Measurements from ENCODE around the gene OR52W1. TPM values are rescaled to one million over a fixed set of nuclear protein-coding genes. Genes with fewer than 3 reads are reported as not detected.

Gene OR52W1
- polyA plus RNA-seq, 1 of the 3 experiments (the other 2 are of a cell fraction) = not detected

DNA sequence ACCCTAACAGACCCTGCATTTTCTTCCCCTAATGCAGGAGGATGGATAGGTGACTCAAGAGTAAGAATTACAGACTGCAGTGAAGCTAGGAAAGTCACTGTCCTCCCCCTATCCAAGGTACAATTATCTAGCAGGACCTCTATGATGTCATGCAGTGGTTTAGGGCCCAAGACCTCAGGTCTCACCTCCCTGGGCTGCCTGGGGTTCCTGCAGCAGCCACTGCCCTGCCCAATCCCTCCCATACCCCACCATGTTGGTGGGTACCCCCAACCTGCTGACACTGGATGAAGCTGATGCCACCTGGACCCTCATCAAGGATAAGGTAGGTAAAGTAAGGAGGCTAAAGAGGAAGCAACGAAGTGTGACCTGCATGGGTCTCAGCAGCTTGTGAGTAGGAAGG lies 6.3 kb downstream of the OR52W1 start, which contains the start of gene C11orf42:
TSS of gene C11orf42 (plus strand) at position 192 of the 400 bp plus-strand sequence. CDS start at position 251, 59 bp downstream.
- WGBS (ENCODE audit: low lambda C conversion rate) = 84% methylated on average over 1 of the region's 1 CpG
- no peak within 1 kb of the TSS for H2AFZ ChIP-seq (ENCODE audit: low read depth)
- H3K9me2 ChIP-seq = no peaks in the 10 kb centered on the region
- no peaks in the 10 kb centered on the region for H4K20me1 ChIP-seq (ENCODE audit: insufficient read depth)
- no peaks in the 10 kb centered on the region for H3F3A ChIP-seq (replicated peaks; ENCODE audit: insufficient read depth)
- no peaks in the 10 kb centered on the region for H3K27me3 ChIP-seq (ENCODE audit: insufficient read depth)
- no peak within 1 kb of the TSS for H3K4me3 ChIP-seq (ENCODE audit: low read depth in 2 of 2, low read length in 1 of 2)
- no peaks in the 10 kb centered on the region for H3K9me3 ChIP-seq
- H3K4me2 ChIP-seq = no peak within 1 kb of the TSS
- ChIA-PET CTCF (interaction anchor here (1.2 kb wide), 1 partner anchor 149 kb away, joined by 4 read pairs; no protein-coding TSS in a partner anchor), POLR2A (no interaction called here)
- H3K79me2 ChIP-seq (ENCODE audit: insufficient read depth) = no peaks in the 10 kb centered on the region
- no peak within 1 kb of the TSS for H3K27ac ChIP-seq (ENCODE audit: low read depth in 2 of 2, low read length in 1 of 2)
- no peak for DNase-seq
- H3K9ac ChIP-seq = no peak within 1 kb of the TSS
- H3K4me1 ChIP-seq (ENCODE audit: control insufficient read depth in 1 of 2, insufficient read depth in 2 of 2, low read depth in 1 of 2, low read length in 1 of 2) = no peaks in the 10 kb centered on the region
- no peak for TF ChIP-seq RXRA (IDR thresholded peaks at IDR 0.05; ENCODE audit: borderline replicate concordance, low read depth)
- TF ChIP-seq RFX5 (IDR thresholded peaks at IDR 0.05; ENCODE audit: low read length) = no peak
- no peak for TF ChIP-seq EP300 (IDR thresholded peaks at IDR 0.05; ENCODE audit: borderline replicate concordance in 1 of 2, low read depth in 1 of 2, low read length in 1 of 2)
- peaks cover 6 to 20% of the 10 kb centered on the region in 2 experiments for H3K36me3 ChIP-seq (replicated peaks in 1 of 2; ENCODE audit: control insufficient read depth in 1 of 2, insufficient read depth in 2 of 2, low read length in 1 of 2)

DNA sequence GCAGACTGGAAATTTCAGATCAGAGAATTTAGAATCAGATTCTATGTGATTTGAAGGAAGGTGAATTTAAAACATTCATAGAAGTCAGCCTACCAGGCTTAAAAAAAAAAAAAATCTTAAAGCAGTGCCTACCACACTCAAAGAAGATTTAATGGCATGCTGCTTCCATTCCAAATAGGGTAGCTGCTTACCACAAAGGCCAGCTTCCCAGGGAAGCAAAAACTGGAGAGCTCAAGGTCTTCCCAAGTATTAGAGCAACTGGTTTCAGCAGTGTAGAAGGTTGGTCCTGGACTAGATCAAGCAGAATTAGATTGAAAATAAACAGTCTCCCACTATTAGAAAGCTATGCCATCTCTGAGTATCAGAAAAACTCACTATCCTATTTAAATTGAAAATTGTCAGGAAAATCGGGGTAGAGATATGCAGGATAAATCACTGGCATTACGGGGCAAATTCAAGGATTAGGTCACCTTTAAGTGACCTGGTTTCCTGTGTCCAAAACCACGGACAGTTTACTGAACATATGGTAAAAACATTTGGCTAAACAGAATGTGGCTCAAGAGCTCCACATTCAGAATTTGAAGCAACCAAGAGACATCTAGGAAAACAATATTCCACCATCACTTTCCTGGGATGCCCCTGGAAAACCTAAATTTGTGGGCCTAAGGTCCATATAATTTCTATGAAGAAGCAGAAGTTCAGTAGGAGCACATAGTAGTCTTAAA lies 7.6 kb downstream of the OR52W1 start:
- Histone ChIP-seq H3K4me2 (no peak overlapping the region), H4K20me1 (ENCODE audit: insufficient read depth) (no peaks in the 10 kb centered on the region), H3K79me2 (ENCODE audit: insufficient read depth) (no peaks in the 10 kb centered on the region), H3K4me3 (ENCODE audit: low read depth in 2 of 2, low read length in 1 of 2) (no peak overlapping the region), H2AFZ (ENCODE audit: low read depth) (no peak overlapping the region), H3K27ac (ENCODE audit: low read depth in 2 of 2, low read length in 1 of 2) (no peak overlapping the region), H3K36me3 (replicated peaks in 1 of 2; ENCODE audit: control insufficient read depth in 1 of 2, insufficient read depth in 2 of 2, low read length in 1 of 2) (peaks cover 6 to 31% of the 10 kb centered on the region in 2 experiments), H3K9ac (no peak overlapping the region), H3K9me3 (no peaks in the 10 kb centered on the region), H3K9me2 (no peaks in the 10 kb centered on the region), H3F3A (replicated peaks; ENCODE audit: insufficient read depth) (no peaks in the 10 kb centered on the region), H3K27me3 (ENCODE audit: insufficient read depth) (no peaks in the 10 kb centered on the region), H3K4me1 (ENCODE audit: control insufficient read depth in 1 of 2, insufficient read depth in 2 of 2, low read depth in 1 of 2, low read length in 1 of 2) (no peaks in the 10 kb centered on the region)
- WGBS (ENCODE audit: low lambda C conversion rate) = 89% methylated on average over 3 of the region's 3 CpGs
- DNase-seq = no peak
- POLR2A ChIA-PET = no interaction called here
- CTCF ChIA-PET = interaction anchor here (1.2 kb wide), 1 partner anchor 147 kb away, joined by 4 read pairs; no protein-coding TSS in a partner anchor
- TF ChIP-seq FOSL2 (IDR thresholded peaks at IDR 0.05; ENCODE audit: borderline replicate concordance, low read depth) (no peak), GABPA (IDR thresholded peaks at IDR 0.05; ENCODE audit: low read depth) (no peak), MXI1 (IDR thresholded peaks at IDR 0.05; ENCODE audit: low read depth, low read length) (no peak), RCOR1 (IDR thresholded peaks at IDR 0.05; ENCODE audit: low read length) (no peak), FOXJ3 (CRISPR knock-in tag; IDR thresholded peaks at IDR 0.05) (no peak), YY1 (IDR thresholded peaks at IDR 0.05; ENCODE audit: low read depth) (no peak), TAF1 (IDR thresholded peaks at IDR 0.05; ENCODE audit: borderline replicate concordance, low read depth, low read length) (no peak), EP300 (IDR thresholded peaks at IDR 0.05; ENCODE audit: borderline replicate concordance in 1 of 2, low read depth in 1 of 2, low read length in 1 of 2) (no peak), CHD2 (IDR thresholded peaks at IDR 0.05; ENCODE audit: low read length, partially characterized antibody) (no peak)
- TF ChIP-seq, protein P1, sequence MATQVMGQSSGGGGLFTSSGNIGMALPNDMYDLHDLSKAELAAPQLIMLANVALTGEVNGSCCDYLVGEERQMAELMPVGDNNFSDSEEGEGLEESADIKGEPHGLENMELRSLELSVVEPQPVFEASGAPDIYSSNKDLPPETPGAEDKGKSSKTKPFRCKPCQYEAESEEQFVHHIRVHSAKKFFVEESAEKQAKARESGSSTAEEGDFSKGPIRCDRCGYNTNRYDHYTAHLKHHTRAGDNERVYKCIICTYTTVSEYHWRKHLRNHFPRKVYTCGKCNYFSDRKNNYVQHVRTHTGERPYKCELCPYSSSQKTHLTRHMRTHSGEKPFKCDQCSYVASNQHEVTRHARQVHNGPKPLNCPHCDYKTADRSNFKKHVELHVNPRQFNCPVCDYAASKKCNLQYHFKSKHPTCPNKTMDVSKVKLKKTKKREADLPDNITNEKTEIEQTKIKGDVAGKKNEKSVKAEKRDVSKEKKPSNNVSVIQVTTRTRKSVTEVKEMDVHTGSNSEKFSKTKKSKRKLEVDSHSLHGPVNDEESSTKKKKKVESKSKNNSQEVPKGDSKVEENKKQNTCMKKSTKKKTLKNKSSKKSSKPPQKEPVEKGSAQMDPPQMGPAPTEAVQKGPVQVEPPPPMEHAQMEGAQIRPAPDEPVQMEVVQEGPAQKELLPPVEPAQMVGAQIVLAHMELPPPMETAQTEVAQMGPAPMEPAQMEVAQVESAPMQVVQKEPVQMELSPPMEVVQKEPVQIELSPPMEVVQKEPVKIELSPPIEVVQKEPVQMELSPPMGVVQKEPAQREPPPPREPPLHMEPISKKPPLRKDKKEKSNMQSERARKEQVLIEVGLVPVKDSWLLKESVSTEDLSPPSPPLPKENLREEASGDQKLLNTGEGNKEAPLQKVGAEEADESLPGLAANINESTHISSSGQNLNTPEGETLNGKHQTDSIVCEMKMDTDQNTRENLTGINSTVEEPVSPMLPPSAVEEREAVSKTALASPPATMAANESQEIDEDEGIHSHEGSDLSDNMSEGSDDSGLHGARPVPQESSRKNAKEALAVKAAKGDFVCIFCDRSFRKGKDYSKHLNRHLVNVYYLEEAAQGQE (IDR thresholded peaks at IDR 0.05; ENCODE audit: low read depth, low read length) = no peak
- TF ChIP-seq, protein P2, sequence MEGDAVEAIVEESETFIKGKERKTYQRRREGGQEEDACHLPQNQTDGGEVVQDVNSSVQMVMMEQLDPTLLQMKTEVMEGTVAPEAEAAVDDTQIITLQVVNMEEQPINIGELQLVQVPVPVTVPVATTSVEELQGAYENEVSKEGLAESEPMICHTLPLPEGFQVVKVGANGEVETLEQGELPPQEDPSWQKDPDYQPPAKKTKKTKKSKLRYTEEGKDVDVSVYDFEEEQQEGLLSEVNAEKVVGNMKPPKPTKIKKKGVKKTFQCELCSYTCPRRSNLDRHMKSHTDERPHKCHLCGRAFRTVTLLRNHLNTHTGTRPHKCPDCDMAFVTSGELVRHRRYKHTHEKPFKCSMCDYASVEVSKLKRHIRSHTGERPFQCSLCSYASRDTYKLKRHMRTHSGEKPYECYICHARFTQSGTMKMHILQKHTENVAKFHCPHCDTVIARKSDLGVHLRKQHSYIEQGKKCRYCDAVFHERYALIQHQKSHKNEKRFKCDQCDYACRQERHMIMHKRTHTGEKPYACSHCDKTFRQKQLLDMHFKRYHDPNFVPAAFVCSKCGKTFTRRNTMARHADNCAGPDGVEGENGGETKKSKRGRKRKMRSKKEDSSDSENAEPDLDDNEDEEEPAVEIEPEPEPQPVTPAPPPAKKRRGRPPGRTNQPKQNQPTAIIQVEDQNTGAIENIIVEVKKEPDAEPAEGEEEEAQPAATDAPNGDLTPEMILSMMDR (IDR thresholded peaks at IDR 0.05) = no peak
- TF ChIP-seq, protein P3, sequence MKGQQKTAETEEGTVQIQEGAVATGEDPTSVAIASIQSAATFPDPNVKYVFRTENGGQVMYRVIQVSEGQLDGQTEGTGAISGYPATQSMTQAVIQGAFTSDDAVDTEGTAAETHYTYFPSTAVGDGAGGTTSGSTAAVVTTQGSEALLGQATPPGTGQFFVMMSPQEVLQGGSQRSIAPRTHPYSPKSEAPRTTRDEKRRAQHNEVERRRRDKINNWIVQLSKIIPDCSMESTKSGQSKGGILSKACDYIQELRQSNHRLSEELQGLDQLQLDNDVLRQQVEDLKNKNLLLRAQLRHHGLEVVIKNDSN (IDR thresholded peaks at IDR 0.05; ENCODE audit: borderline replicate concordance, low read depth) = no peak

Measured in SK-N-SH (cell line).